ENCODE data around the gene NAV2. TPM values are rescaled to one million over a fixed set of nuclear protein-coding genes. Genes with fewer than 3 reads are reported as not detected.

Gene NAV2
- total RNA-seq, 4 donors from 2014 or later: 9.1 to 34.7 (median 22.2) TPM

- 92% methylated on average over 5 of the region's 5 CpGs for WGBS
- no peak for DNase-seq (ENCODE audit: low spot score in 2 of 2)
- peaks cover 14% of the 10 kb centered on the region for H3K4me1 ChIP-seq
- no peak overlapping the region for H3K4me3 ChIP-seq
- H3K9me3 ChIP-seq: no peaks in the 10 kb centered on the region
- no peaks in the 10 kb centered on the region for H3K27me3 ChIP-seq
- peaks cover 18% of the 10 kb centered on the region for H3K36me3 ChIP-seq
- no peak overlapping the region for H3K27ac ChIP-seq
- TF ChIP-seq POLR2A (IDR thresholded peaks at IDR 0.05) (no peak), EP300 (IDR thresholded peaks at IDR 0.05) (no peak), POLR2AphosphoS5 (IDR thresholded peaks at IDR 0.05) (no peak)
- TF ChIP-seq, protein P1, sequence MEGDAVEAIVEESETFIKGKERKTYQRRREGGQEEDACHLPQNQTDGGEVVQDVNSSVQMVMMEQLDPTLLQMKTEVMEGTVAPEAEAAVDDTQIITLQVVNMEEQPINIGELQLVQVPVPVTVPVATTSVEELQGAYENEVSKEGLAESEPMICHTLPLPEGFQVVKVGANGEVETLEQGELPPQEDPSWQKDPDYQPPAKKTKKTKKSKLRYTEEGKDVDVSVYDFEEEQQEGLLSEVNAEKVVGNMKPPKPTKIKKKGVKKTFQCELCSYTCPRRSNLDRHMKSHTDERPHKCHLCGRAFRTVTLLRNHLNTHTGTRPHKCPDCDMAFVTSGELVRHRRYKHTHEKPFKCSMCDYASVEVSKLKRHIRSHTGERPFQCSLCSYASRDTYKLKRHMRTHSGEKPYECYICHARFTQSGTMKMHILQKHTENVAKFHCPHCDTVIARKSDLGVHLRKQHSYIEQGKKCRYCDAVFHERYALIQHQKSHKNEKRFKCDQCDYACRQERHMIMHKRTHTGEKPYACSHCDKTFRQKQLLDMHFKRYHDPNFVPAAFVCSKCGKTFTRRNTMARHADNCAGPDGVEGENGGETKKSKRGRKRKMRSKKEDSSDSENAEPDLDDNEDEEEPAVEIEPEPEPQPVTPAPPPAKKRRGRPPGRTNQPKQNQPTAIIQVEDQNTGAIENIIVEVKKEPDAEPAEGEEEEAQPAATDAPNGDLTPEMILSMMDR (IDR thresholded peaks at IDR 0.05): no peak
Observed at GRCh38 chr11:20034941-20035340, 322.3 kb downstream of the NAV2 start.

- Histone ChIP-seq H3K9me3 (no peaks in the 10 kb centered on the region), H3K4me3 (no peak overlapping the region), H3K36me3 (peaks cover 18% of the 10 kb centered on the region), H3K4me1 (peaks cover 14% of the 10 kb centered on the region), H3K27ac (no peak overlapping the region), H3K27me3 (no peaks in the 10 kb centered on the region)
- no peak for TF ChIP-seq POLR2AphosphoS5 (IDR thresholded peaks at IDR 0.05)
- TF ChIP-seq EP300 (IDR thresholded peaks at IDR 0.05): no peak
- TF ChIP-seq POLR2A (IDR thresholded peaks at IDR 0.05): no peak
- TF ChIP-seq, protein P1 (IDR thresholded peaks at IDR 0.05): no peak
- no peak for DNase-seq (ENCODE audit: low spot score in 2 of 2)
- whole genome bisulfite sequencing: 93% methylated on average over 7 of the region's 7 CpGs
Observed at GRCh38 chr11:20035375-20035700, 322.7 kb downstream of the NAV2 start.

DNA sequence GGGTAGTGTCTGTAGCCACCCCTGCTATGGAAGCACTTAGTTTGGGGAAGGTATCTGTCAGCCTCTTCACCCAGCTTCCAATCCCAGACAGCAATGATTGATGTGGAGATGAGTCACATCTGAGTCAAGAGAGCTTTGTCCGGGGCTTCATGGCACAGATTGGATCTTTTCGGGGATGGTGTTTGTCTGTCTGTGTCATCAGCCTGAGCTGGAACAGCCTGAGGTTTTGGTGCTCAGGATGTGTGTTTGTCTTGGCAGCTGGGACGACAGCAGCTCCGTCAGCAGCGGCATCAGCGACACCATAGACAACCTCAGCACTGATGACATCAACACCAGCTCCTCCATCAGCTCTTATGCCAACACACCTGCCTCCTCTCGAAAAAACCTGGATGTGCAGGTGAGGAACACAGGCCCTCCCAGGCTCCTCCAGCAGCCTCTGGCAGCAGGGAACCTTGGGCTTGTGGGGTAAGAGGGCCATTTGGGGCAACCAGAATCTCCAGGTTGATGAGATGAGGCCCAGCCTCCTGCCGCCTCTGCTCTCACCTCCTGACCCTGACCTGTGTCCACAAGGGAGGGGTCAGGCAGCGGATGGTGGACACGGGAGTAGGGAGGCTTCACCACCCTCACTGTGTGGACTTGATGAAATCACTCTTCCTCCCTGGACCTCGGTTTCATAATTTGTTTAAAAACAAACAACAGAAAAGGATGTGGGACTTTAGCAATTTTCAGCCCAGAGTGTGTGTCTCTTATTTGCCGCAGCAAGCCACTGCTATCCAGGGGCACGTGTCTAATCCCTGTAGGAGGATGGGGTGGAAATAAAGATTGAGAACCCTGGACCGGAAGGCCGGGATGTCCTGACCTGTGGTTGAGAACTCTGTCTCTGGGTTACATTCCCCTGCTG lies 323.3 kb downstream of the NAV2 start:
- no peak for DNase-seq (ENCODE audit: low spot score in 2 of 2)
- no peak overlapping the region for H3K4me3 ChIP-seq
- peaks cover 18% of the 10 kb centered on the region for H3K36me3 ChIP-seq
- no peak overlapping the region for H3K27ac ChIP-seq
- H3K27me3 ChIP-seq: no peaks in the 10 kb centered on the region
- 66% methylated on average over 15 of the region's 15 CpGs for WGBS
- peaks cover 14% of the 10 kb centered on the region for H3K4me1 ChIP-seq
- H3K9me3 ChIP-seq: no peaks in the 10 kb centered on the region
- TF ChIP-seq POLR2AphosphoS5 (IDR thresholded peaks at IDR 0.05): no peak

- WGBS: 90% methylated on average over 8 of the region's 8 CpGs
- H3K36me3 ChIP-seq: peaks cover 18% of the 10 kb centered on the region
- DNase-seq (ENCODE audit: low spot score in 2 of 2): no peak
- H3K27me3 ChIP-seq: no peaks in the 10 kb centered on the region
- H3K9me3 ChIP-seq: no peaks in the 10 kb centered on the region
- H3K27ac ChIP-seq: no peak overlapping the region
- peaks cover 9% of the 10 kb centered on the region for H3K4me1 ChIP-seq
- H3K4me3 ChIP-seq: no peak overlapping the region
- TF ChIP-seq, protein P1 (IDR thresholded peaks at IDR 0.05): no peak
- no peak for TF ChIP-seq POLR2A (IDR thresholded peaks at IDR 0.05)
- no peak for TF ChIP-seq POLR2AphosphoS5 (IDR thresholded peaks at IDR 0.05)
- TF ChIP-seq EP300 (IDR thresholded peaks at IDR 0.05): no peak
Observed at GRCh38 chr11:20036626-20037335, 324.1 kb downstream of the NAV2 start.

- 75% methylated on average over 3 of the region's 3 CpGs for WGBS
- H3K4me1 ChIP-seq: peaks cover 2% of the 10 kb centered on the region
- H3K27ac ChIP-seq: no peak overlapping the region
- no peak for TF ChIP-seq POLR2A (IDR thresholded peaks at IDR 0.05)
- TF ChIP-seq EP300 (IDR thresholded peaks at IDR 0.05): no peak
- TF ChIP-seq POLR2AphosphoS5 (IDR thresholded peaks at IDR 0.05): no peak
- TF ChIP-seq, protein P1 (IDR thresholded peaks at IDR 0.05): no peak
- H3K36me3 ChIP-seq: peaks cover 18% of the 10 kb centered on the region
- H3K9me3 ChIP-seq: no peaks in the 10 kb centered on the region
- H3K27me3 ChIP-seq: no peaks in the 10 kb centered on the region
- no peak overlapping the region for H3K4me3 ChIP-seq
- no peak for DNase-seq (ENCODE audit: low spot score in 2 of 2)
Observed at GRCh38 chr11:20037396-20038153, 324.9 kb downstream of the NAV2 start.
